HUES64 (cell line): Measurements from ENCODE around the gene EEA1.

Experiments
- H3K27ac ChIP-seq: 2 replicates; pipeline ENCODE4 v1.7.0; 2013; ENCODE audit warnings: low read depth, low read length, inconsistent platforms
- H3K27me3 ChIP-seq: 2 replicates; pipeline ENCODE4 v1.6.1; 2013; ENCODE audit warnings: mild to moderate bottlenecking, low read length; ENCODE audit not compliant: insufficient read depth
- H3K36me3 ChIP-seq: 2 replicates; pipeline ENCODE4 v1.6.1; 2013; ENCODE audit warnings: mild to moderate bottlenecking, low read length; ENCODE audit not compliant: insufficient read depth
- H3K4me1 ChIP-seq: 2 replicates; pipeline ENCODE4 v1.6.1; 2013; ENCODE audit warnings: mild to moderate bottlenecking, low read length, moderate library complexity; ENCODE audit not compliant: insufficient read depth
- H3K4me3 ChIP-seq: 2 replicates; pipeline ENCODE4 v1.5.1; 2013; ENCODE audit warnings: mild to moderate bottlenecking, low read length, moderate library complexity
- H3K9ac ChIP-seq: 2 replicates; pipeline ENCODE4 v1.6.1; 2013; ENCODE audit warnings: mild to moderate bottlenecking, low read depth, low read length
- H3K9me3 ChIP-seq: 2 replicates; pipeline ENCODE4 v1.6.1; 2013; ENCODE audit warnings: low read depth, low read length; ENCODE audit not compliant: insufficient read depth
- WGBS: fragments of 150-250, 120-280 bp; methylation state at CpG from one replicate; pipeline ENCODE4 v1.1.7; 2013; ENCODE audit warnings: missing lambda C conversion rate; 5-methylcytosine and 5-hydroxymethylcytosine counted together

EEA1 gene

DNA sequence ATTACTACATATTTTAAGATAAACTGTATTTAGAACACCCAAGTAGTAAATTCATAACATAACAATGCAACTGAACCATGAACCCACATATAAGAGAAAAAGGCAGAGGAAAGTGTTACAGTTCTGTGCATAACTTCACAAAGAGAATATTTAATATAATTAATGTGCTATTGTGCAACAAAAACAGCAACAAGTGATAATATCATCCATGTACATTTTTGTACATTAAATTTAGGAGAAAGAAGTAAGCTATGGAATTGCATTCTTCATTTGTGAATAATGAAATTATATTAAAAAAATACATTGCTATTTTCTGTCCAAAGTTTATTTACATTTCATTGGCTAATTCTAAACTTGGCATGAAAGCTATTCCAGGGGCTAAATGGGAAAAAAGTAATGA, 153.7 kb downstream of the EEA1 start:
- Histone ChIP-seq H3K36me3 (peaks cover 36% of the 10 kb centered on the region; the same call in 1 of the 2 replicates), H3K9me3 (no peaks in the 10 kb centered on the region), H3K27me3 (no peaks in the 10 kb centered on the region), H3K4me3 (no peak overlapping the region), H3K4me1 (peaks cover 15% of the 10 kb centered on the region; the same call in 1 of the 2 replicates), H3K9ac (no peak overlapping the region), H3K27ac (no peak overlapping the region)

DNA sequence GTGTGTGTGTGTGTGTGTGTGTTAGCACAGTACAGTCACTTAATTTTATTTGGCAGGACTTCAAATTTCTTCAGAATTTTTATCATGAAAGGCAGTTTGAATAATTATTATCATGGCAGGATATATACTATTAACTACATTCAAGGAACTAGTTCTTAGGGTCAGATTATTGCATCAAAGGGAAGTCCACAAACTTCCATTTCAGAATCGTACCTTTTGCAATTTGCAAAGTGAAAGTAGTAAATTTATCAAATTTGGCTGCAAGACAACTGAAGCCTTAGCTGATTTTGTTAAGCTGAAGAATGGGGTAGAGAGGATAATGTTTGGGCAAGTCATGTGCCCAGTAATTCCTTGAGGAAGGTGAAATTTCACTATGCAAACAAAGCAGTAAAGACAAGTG, 158.1 kb downstream of the EEA1 start:
- Histone ChIP-seq H3K4me1 (peaks cover 2% of the 10 kb centered on the region; the same call in 1 of the 2 replicates), H3K9me3 (no peaks in the 10 kb centered on the region), H3K27me3 (no peaks in the 10 kb centered on the region), H3K9ac (no peak overlapping the region), H3K4me3 (no peak overlapping the region), H3K36me3 (peaks cover 9% of the 10 kb centered on the region; the same call in 1 of the 2 replicates), H3K27ac (no peak overlapping the region)
- 100% methylated on average over 1 of the region's 1 CpG for WGBS

GRCh38 chr12:92769124-92769901, 159.8 kb downstream of the EEA1 start:
- no peak overlapping the region for H3K4me3 ChIP-seq
- H3K9ac ChIP-seq, result no peak overlapping the region
- 95% methylated on average over 4 of the region's 4 CpGs for WGBS
- H3K27ac ChIP-seq, result no peak overlapping the region
- no peaks in the 10 kb centered on the region for H3K9me3 ChIP-seq
- peaks cover 6% of the 10 kb centered on the region; the same call in 1 of the 2 replicates for H3K4me1 ChIP-seq
- 0 out of 2 replicates have a peak, but pooled peaks cover 1% of the 10 kb centered on the region for H3K36me3 ChIP-seq
- no peaks in the 10 kb centered on the region for H3K27me3 ChIP-seq

- Histone ChIP-seq H3K27ac (no peak overlapping the region), H3K27me3 (no peaks in the 10 kb centered on the region), H3K9ac (no peak overlapping the region), H3K36me3 (no peaks in the 10 kb centered on the region), H3K4me3 (no peak overlapping the region), H3K9me3 (no peaks in the 10 kb centered on the region), H3K4me1 (peaks cover 10% of the 10 kb centered on the region; the same call in 1 of the 2 replicates)
- 71% methylated on average over 1 of the region's 1 CpG for WGBS
Measured at GRCh38 chr12:92765871-92766270, 163.2 kb downstream of the EEA1 start.

DNA sequence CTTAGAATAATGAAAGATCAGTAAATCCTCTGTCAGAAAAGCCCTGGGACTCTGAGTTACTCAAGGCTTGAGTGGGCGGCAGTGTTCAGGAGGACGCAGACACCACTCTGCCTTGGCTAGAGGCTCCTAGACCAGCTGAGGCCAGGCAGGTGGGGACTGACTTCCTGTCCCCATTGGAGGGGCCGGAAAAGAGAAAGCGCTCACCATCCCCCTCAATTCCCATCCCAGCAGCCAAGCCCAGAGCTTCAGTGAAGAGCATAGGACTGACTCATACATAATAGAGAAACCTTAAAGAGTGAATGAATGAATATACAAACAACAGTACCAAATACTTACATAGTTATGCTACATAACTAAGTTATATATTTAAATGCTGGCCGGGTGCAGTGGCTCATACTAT, 164.3 kb downstream of the EEA1 start:
- Histone ChIP-seq H3K9ac (no peak overlapping the region), H3K27me3 (no peaks in the 10 kb centered on the region), H3K4me1 (peaks cover 10% of the 10 kb centered on the region; the same call in 1 of the 2 replicates), H3K36me3 (no peaks in the 10 kb centered on the region), H3K4me3 (no peak overlapping the region), H3K9me3 (no peaks in the 10 kb centered on the region), H3K27ac (no peak overlapping the region)
- 90% methylated on average over 4 of the region's 5 CpGs for WGBS

- H3K4me1 ChIP-seq, result peaks cover 10% of the 10 kb centered on the region; the same call in 1 of the 2 replicates
- no peak overlapping the region for H3K9ac ChIP-seq
- H3K36me3 ChIP-seq, result no peaks in the 10 kb centered on the region
- WGBS, result 98% methylated on average over 3 of the region's 5 CpGs
- H3K27me3 ChIP-seq, result no peaks in the 10 kb centered on the region
- no peak overlapping the region for H3K27ac ChIP-seq
- no peak overlapping the region for H3K4me3 ChIP-seq
- H3K9me3 ChIP-seq, result no peaks in the 10 kb centered on the region
Measured at GRCh38 chr12:92762773-92763172, 166.3 kb downstream of the EEA1 start.

DNA sequence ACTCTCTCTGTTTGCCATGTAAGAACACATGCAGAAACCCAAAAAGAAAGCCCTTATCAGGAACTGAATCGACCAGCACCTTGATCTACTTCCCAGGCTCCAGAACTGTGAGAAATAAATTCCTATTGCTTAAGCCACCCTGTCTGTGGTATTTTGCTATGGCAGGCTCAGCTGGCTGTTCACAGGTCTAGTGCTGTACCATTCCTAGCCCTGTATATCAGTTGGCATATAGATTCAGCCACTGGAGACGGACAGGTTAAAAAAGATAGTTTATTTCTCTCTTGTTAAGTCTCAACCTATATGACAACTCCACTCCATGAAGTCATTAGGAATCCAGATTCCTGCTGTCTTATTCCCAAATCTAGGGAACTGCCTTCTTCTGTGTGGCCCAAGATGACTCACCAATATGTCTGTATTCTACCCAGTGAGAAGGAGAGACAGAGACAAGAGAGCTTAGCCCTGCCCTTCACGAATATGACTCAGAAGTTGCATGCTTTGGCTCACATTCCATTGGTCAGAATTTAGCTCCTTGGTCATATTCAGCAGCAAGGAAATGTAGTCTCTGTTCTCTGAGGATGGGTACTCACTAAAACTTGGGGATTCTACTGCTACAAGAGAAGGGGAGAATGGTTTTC, 169.3 kb downstream of the EEA1 start:
- no peaks in the 10 kb centered on the region for H3K27me3 ChIP-seq
- H3K9ac ChIP-seq, result no peak overlapping the region
- H3K4me1 ChIP-seq, result peaks cover 4% of the 10 kb centered on the region; the same call in 1 of the 2 replicates
- H3K27ac ChIP-seq, result no peak overlapping the region
- no peaks in the 10 kb centered on the region for H3K36me3 ChIP-seq
- WGBS, result 76% methylated on average over 3 of the region's 3 CpGs
- no peaks in the 10 kb centered on the region for H3K9me3 ChIP-seq
- H3K4me3 ChIP-seq, result no peak overlapping the region

- no peak overlapping the region for H3K27ac ChIP-seq
- peaks cover 4% of the 10 kb centered on the region; the same call in 1 of the 2 replicates for H3K4me1 ChIP-seq
- H3K9ac ChIP-seq, result no peak overlapping the region
- no peak overlapping the region for H3K4me3 ChIP-seq
- H3K36me3 ChIP-seq, result no peaks in the 10 kb centered on the region
- H3K9me3 ChIP-seq, result no peaks in the 10 kb centered on the region
- WGBS, result 93% methylated on average over 5 of the region's 5 CpGs
- no peaks in the 10 kb centered on the region for H3K27me3 ChIP-seq
Measured at GRCh38 chr12:92757597-92758121, 171.4 kb downstream of the EEA1 start.

- WGBS, result 95% methylated on average over 3 of the region's 3 CpGs
- Histone ChIP-seq H3K9ac (no peak overlapping the region), H3K27me3 (no peaks in the 10 kb centered on the region), H3K4me1 (peaks cover 4% of the 10 kb centered on the region; the same call in 1 of the 2 replicates), H3K36me3 (no peaks in the 10 kb centered on the region), H3K27ac (no peak overlapping the region), H3K4me3 (no peak overlapping the region), H3K9me3 (no peaks in the 10 kb centered on the region)
Measured at GRCh38 chr12:92756898-92757596, 172.0 kb downstream of the EEA1 start.

DNA sequence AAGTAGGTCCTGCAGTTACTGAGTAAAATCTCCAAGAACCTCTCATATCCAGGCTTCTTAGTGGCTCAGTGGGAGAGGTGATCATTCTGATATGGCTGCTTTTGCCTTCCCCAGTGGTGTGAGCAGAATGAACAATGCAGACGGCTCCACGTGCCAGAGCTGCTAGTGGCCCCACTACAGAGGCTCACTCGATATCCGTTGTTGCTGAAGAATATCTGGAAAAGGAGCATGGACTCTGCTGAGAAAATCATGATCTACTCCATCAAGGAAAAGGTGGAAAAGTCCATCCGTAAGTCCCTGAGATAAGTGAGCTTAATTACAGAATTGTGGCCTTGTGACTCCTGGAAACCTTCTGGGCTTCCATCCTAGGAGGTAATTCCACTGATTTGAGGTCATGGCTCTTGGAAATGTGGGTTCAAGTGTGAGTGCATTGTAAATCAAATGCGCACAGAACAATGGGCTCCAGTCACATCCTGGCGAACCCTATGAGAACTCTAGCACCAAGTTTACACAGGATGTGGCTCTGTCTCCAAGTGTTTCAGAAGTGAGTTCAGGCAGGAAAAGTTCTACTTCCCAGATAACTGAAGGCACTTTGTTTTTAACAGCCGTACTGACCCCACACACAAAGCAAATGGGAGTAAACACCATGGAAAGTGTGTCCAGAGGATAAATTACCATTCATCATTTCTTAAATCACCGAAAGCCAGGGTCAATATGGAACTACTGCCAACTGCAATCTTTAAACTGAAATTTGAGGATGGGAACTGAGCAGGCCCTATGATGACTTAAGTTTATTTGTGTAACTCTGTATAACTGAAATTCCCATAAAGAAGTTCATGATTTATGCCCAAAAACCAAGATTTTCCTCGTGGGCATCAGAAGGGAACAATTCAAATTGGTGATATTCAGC, 174.9 kb downstream of the EEA1 start:
- Histone ChIP-seq H3K27ac (no peak overlapping the region), H3K9ac (no peak overlapping the region), H3K36me3 (no peaks in the 10 kb centered on the region), H3K4me3 (no peak overlapping the region), H3K9me3 (no peaks in the 10 kb centered on the region), H3K27me3 (no peaks in the 10 kb centered on the region), H3K4me1 (no peaks in the 10 kb centered on the region)
- 94% methylated on average over 9 of the region's 10 CpGs for WGBS
